HG02884 (cell line): ENCODE results near the gene CDH13.

Experiments
- ATAC-seq: cut with Tn5 transposase; IDR thresholded peaks from one replicate; pipeline ENCODE4 v1.9.1; 2021; ENCODE audit warnings: mild to moderate bottlenecking, moderate library complexity; ENCODE audit not compliant: unreplicated experiment

CDH13 gene

DNA sequence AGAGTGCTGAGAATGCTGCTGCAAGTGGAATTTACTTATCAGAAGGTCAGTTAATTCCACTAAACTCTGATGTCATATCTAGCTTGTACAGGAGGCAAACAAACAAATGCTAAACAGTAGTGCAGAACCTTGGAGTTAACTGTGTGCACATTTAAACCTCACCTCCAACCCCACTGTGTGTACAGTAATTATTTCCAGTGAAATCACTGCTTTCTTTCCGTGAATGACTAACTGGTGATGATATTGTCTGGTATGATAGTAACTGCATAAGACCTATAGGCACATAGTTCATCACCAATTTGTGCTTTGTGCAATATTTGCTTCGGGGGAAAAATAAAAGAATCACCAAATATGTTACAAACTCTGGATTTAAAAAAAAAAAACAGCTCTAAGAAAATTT, 688.5 kb downstream of the CDH13 start:
- ATAC-seq: no peak

DNA sequence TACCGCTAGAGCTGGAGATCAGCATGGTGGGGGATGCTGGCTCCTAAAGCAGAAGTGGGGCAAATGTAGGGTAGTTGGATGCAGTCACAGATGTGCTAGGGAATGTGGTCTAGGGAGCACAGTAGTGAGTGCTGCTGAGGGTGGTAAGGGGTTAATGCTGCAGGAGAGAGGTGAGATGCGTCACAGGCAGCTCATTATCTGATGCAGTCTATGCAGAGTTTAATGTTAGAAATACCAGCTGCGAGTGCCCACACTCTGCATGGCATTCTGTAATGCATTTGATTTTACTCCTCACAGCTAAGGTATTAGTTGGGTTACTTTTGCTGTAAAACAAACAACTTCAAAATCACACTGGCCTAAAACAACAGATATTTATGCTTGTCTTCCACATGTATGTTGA, 689.7 kb downstream of the CDH13 start:
- no peak for ATAC-seq

DNA sequence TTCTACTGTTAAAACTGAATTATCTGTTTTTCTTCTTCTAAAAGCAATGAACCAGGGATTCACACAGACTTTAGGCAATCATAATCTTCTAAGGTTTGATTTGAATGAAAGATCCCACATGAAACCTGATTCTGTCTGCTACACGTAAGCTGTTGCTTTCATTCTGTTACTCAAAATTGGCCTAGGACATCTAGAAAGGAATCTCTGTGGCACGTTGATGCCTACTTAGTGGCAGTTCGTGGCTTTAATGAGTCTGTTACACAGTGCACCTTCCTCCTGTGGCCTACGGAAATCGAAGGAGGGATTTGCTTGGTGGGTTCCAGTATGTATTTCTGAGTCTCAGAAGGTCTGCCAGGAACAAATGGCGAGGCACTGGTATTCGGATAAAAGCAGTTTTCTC, 691.6 kb downstream of the CDH13 start:
- no peak for ATAC-seq

DNA sequence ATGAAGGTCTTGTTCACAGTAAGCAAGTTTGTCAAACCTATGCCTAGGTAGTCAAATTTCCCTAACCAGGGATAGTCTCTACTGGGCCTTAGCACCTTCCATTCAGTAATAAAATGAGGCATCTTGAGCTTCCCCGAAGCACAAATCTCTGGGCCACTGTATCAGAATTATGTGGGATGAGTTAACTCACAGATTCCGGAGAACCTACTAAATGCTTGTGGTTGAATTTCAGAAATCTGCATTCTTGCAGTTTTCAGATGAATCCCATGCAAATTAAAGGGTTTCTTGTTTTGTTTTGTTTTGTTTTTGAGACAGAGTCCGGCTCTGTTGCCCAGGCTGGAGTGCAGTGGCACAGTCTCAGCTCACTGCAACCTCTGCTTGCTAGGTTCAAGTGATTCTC, 702.2 kb downstream of the CDH13 start:
- ATAC-seq: no peak

DNA sequence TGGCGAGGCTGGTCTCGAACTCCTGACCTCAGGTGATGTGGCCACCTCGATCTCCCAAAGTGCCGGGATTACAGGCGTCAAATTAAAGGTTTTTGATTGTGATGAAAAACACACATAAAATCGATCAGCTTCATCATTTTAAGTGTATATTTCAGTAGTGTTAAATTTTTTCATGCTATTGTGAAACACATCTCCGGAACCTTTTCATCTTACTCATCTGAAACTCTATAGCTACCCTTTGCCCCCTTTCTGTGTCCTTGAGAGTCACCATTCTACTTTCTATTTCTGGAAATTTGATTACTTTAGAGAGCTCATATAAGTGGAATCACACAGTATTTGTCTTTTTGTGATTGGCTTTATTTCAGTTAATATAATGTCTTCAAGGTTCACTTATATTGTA, 702.7 kb downstream of the CDH13 start:
- ATAC-seq: no peak

DNA sequence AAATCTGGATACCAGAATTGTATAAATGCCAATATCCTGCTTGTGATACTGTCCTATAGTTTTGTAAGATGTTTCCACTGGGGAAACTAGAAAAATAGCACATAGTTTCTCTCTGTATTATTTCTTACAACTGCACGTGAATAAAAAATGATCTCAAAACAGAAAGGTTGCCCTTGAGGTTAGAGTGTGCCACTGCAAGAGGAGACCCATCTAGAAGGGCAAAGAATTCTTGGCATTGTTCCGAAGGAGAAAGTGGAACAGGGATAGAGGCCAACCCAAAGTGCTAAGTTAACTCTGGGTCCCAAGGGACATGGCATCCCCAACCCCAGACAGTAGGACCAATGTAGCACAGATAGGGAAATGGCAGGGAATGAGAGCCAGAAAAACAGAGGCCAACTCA, 703.5 kb downstream of the CDH13 start:
- no peak for ATAC-seq

DNA sequence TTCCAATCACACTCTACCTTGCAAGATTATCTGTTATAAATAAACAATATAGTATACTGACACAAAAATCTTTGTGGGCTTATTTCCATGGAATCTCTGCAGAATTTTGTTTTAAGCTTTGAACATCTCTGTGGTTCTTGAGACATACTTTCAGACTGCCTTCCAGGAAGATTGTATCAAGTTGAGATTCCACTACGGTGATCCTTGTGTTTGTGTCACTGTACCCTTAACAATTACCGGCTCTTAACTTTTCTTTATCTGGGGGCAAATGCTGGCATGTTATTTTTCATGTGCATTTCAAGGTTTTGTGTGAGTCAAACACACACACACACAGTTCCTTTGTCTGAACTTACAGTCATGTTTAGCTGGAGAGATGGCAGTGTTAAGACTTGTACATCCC, 708.3 kb downstream of the CDH13 start:
- ATAC-seq: no peak

DNA sequence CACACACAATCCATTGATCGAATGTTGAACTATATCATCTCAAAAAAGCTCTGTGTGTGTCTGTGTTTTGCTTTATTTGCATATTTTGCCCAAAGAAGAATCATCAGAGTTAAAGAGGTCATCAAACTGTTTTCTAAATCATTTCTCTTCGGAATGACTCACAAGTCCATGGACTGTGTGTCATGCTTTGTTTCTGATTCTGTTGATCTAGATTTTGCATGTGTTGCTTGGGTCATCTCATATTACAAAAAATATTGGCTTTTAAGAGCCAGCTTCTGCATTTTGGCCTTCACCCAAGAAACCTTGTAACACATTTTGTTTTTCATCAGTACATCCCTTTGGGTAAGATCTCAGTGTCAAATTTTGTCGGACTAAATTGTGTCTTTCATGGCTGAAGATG, 709.8 kb downstream of the CDH13 start:
- ATAC-seq: no peak

DNA sequence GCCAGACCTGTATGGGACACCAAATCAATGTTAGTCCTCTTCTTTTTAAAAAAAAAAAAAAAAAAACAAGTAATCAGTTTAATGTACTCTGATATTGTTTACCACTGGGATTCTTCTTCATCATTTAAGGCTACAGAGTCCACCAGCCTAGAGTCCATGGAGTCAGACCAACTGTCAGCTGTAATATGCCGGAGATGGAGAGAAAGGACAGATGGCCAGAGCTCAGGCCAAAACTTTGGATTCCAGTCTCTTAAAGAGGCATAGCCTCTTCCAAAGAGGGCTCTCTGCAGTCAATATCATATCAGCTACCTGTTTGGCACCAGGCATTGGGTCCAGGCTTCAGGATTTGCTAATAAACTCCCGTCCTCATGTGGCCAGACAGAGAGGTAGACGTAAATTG, 711.4 kb downstream of the CDH13 start:
- no peak for ATAC-seq

DNA sequence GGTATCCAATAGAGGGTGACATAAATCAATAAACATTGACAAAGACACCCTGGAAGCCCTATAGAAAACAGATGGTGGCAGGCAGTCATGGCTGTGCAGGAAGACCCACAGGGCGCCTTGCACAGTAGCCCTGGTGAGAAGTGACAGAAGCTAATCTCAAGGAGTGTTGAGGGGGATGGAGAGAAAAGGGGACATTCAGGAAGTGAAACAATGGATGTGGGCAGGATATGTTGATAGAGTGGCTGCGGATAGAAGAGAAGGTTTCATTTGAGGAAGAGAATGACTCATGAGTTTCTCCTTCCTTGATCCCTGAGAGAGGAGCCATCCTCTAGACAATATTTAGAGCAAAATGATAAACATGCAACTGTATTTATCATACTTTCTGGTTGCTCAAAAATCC, 712.2 kb downstream of the CDH13 start:
- no peak for ATAC-seq

DNA sequence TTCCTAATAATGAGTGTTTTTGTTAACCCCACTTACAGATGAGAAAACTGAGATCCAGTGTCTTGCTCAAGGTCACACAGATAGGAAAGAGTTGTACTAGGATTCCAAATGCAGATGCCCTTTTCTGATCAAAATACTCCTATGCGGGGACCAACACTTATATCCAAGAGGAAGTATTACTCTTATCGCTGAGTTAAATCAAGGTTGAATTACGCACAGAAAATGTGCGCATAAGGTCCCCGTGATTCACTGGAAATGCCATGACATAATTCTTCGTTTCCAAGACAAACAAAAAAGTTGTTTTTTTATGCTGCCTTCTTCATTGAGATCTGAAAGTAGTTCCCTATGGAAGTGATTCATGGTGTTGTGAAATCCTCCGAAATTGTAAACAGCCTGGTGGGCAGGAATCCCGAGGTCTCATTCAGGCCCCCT, 717.2 kb downstream of the CDH13 start:
- no peak for ATAC-seq

DNA sequence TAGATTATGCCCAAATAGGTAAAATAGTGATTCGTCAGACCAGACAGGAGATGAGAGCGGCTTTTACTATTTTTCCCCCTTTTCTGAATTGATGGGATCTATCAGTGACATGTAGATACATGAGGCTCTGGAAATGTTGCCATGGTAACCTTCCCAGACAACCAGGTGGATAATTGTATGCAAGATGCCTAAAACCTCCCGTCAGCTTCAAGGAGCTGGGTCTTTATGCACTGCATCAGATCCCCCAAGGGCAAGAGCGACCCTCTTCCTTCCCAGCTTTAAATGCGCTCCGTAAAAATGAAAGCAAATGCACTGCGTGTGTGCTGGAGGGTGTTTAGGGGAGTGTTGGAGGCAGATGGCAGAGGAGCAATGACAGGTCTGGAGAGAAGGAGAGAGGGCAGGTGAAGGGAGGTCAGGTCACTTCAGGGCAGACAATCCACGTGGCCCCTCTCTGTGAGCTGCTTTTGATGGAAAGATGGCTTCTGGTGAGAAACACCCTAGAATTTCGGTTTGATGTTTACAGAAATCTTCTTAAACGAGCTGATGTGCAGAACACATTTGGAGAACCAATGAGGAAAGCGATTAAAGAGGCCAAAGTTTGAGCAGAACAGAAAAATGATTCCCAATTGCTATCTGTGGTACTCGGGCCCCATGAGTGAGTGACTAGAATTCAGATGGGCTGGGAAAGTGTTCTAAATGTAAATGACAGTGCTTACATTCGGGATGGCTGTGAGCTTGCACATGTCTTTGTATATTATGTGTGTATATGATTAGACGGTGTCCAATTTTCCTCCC, 719.3 kb downstream of the CDH13 start:
- ATAC-seq: no peak

DNA sequence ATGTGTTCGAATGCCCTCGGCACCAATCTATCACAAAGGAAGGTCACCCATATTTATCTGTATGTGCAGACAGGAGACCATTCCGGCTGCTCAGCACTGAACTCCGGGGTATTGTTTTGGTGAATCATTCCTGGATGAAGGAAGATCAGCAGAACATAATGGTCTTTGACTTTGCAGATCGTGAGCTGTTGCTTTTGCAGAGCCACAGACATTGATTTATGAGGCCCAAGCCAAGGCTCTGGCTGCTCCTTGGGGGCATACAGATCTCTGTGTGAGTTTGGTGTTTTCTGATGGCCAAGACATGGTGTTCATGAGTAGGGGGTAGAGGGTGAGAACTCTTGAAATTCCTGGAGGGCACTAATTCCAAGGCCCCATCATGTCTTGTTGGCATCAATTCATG, 722.2 kb downstream of the CDH13 start:
- ATAC-seq: no peak

DNA sequence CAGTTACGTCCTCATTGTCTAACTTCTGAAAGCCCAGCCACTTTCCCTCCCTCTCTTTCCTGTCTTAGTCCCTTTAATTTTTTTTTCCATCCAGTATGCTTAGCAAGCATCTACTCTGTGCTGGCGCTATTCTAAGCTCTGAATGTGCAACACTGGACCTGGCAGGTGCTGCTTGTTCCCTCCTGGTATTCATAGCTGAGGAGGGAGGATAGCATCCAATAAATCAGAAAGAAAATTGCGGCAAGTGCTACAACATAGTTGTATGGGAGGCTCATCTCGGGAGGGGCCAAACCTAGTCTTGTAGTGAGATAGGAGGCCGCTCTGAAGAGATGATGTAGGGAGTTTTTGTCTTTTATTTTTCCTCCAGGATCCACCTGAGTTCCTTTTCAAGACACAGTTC, 723.7 kb downstream of the CDH13 start:
- no peak for ATAC-seq

DNA sequence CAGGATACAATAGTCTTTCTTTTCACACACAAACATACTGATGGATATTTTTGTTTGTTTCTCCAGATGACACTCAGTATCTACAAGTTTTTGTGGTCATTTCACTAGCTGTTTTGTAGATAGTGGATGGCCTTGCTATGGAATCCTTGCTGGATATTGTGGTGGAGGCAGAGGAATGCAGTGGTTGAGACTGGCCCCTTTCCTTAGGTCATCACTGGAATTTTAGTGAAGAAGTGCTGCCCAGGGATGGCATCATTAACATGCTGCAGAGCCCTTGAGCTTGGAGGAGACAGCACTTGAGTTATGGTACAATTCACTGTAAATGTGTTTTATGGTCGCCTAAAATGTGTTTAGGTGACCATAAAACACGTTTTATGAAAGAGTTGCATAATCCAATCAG, 725.1 kb downstream of the CDH13 start:
- ATAC-seq: no peak

DNA sequence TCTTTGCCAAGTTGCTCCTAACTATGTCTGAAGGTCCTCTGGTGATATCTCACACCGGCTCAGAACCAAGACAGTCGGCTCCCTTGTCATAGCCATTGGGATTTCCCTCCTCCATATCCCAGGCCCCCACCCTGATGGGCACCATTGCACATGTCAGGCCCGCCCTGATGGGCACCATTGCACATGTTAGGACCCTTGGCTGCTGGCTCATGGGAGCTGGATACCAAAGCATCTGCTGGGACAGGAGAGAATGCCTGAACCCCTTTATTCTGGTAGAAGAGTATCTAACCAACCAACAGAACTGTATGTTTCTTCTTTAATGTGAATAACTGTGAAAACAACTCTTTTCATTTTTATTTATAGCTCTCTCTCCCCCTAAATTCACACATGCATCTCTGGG, 726.5 kb downstream of the CDH13 start:
- ATAC-seq: no peak

DNA sequence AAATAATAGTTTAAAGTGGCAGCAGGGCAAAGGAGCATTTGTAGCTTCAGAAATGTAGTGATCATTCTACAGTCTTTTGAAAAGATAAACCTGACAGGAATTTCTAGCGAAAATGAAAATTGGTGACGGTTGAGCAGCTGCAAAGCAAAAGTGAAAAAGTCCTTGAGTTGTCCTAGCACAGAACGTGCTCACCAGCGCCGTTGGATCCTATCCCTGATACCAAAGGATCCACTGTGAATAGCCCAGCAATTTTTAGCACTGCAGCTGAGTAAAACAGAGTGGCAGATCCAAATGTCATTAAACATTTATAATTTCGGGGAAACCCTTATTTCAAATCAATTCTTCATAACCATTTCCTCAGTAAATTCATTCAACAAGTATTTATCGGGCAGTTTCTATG, 727.2 kb downstream of the CDH13 start:
- ATAC-seq: no peak

DNA sequence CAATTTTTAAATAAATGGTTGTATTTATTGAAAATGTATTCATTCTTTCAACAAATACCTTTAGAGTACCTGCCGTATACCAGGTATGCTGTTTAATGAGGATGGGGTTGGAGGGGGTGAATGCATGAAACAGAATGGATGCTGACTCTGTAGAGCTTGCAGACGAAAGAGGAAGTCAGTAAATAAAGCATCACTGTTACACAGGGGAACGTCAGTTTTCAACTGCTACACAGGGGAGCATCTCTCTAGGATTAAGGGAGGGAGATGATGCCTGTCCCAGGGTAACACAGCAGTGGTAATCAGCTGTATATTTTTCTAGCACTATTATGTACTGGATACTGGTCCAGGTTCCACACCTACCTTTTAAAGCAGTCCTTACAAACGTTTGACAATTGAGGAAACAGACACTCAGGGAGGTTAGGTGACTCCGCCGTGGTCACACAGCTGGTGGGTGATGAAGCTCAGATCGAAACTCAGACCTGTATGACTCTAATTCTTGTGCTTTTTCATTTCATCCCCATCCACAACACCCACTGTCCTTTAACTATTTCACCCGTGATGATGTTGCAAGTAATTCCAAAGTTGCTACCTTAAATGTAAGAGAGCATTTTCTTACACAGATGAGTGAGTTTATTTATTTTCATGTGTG, 728.9 kb downstream of the CDH13 start:
- ATAC-seq: no peak

DNA sequence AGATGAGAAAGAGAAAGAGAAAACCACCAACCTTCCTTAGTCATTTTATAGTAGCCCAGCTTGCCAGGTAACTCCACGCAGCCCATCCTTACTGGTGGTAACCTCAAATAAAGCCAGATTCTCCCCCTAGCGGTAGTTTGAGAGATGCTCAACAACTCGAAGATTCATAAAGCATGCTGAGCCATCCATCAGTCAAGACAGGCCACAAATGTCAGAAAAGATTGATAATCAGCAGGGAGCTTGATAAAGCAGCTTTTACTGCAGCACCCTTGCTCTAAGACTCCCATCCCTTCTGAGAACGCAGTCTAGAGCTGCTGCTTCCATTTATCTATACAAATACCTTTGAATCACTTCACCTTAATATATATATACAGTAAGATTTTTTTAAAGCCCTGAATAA, 729.5 kb downstream of the CDH13 start:
- no peak for ATAC-seq

DNA sequence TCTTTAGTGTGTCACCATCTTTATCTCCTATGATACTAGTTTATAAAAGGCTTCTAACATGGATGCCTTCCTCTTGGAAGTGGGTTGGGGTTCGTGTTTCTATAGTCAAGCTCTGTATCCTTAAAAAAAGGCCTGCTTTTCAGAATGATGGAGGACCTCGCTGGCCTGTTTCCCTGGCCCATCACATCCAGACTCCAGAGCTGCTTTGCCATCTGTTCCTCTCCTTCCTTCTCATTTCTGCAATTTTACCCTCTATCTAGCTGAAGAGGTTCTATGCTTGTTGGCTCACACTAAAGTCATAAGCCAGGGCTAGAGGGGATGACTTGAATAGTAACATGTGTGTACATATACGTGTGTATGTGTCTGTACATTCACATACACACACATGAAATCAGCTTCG, 730.2 kb downstream of the CDH13 start:
- no peak for ATAC-seq

DNA sequence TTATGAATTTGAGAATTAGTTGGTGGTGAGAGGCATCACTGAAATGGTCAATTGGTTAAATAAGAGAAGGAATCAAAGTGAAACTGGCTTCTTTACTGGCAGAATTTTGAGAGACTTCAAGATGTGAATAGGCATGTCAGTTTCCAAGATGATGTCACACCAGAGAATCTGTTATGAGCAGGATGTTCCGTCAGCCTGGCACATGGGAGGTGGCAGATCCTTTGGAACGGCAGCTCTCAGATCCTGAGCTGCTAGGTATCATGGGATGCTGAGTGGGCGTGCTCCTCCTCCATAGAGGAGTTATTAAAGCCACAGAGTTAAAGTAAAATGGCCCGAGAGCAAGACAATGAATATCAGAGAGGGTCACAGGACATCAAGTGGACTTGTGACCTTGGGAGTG, 736.8 kb downstream of the CDH13 start:
- no peak for ATAC-seq

DNA sequence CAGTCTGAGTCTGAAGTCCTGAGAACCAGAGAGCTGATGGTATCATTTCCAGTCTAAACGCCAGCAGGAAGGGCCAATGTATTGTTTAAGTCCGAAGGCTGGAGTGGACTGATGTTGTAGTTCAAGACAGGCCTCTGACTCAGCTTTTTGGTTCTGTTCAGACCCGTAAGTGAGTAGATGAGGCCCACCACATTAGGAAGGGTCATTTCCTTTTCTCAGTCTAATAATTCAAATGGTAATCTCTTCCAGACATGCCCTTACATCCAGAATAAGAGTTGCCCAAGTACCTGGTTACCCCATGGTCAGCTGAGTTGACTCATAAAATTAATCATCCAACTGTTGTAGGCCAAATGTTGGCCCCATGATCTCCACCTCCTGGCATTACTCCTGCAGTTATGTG, 738.4 kb downstream of the CDH13 start:
- ATAC-seq: no peak

DNA sequence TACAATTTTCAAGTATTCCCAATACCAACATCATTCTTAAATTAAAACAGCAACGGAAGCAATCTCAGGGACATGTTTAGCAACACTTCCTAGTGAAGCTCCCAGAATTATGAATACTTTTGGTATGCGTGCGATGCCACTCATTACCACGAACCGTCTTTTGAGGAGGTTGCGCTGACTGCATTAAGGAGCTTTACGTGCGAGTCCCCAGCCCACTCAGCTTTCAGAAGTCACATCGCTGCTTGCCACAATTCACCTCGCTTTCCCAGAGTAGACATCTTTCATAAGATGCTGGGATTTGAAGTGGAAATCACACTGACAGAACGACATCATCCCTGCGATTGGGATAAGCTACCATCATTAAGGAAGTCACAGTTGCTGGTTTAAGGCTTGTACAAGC, 739.5 kb downstream of the CDH13 start:
- ATAC-seq: no peak
